ENCODE results near the gene TTLL7. TPM values are rescaled to one million over a fixed set of nuclear protein-coding genes. Genes with fewer than 3 reads are reported as not detected.
A peak's percentile ranks its signal among the peaks of the same experiment; 100 is the strongest.

TTLL7 gene
- total RNA-seq = 10 to 100 TPM; 10.8 to 17.4 TPM

DNA sequence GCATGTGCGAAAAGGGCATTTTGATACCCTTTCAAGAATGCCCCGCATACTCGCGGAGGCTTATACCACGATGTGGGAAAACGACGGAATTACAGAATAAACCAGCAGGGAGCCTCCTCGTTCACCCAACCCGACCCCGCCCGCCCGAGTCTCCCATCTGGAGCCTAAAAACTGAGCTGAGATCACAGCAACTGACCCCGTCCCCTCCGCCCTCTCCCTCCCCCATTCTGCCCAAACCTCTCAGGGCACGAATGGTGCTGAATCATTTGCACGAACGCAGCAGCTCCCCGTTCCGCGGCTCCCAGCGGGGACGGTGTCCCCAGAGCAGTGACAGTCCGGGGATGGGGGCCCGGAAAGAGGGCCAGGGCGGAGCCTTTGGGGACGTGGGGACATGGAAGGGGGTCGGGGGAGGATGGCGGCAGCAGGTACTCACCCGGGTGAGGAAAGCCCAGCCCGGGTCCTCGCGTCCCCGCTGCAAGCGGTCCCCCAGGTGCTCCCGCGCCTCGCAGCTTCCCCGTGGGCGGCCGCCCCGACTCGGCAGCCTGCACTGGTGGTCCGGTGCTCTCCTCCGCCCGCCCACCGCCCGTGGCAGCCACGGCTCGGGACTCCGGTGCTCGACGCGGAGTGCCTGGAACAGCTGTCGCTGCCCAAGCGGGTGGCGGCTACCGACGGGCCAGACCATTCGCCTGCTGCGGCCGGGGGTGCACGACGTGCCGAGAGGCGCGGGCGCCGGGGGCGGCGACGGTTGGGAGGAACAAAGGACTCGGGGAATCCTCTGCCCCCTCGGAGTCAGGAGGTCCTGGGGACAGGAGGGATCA, at the start of gene TTLL7:
TTLL7 (minus strand) TSS at position 635 of the 818 bp plus-strand sequence. CDS start 46,921 bp downstream, outside the sequence.
- DNase-seq (ENCODE audit: low spot score) = peak; percentile 75
- TF ChIP-seq, protein P1, sequence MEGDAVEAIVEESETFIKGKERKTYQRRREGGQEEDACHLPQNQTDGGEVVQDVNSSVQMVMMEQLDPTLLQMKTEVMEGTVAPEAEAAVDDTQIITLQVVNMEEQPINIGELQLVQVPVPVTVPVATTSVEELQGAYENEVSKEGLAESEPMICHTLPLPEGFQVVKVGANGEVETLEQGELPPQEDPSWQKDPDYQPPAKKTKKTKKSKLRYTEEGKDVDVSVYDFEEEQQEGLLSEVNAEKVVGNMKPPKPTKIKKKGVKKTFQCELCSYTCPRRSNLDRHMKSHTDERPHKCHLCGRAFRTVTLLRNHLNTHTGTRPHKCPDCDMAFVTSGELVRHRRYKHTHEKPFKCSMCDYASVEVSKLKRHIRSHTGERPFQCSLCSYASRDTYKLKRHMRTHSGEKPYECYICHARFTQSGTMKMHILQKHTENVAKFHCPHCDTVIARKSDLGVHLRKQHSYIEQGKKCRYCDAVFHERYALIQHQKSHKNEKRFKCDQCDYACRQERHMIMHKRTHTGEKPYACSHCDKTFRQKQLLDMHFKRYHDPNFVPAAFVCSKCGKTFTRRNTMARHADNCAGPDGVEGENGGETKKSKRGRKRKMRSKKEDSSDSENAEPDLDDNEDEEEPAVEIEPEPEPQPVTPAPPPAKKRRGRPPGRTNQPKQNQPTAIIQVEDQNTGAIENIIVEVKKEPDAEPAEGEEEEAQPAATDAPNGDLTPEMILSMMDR (IDR thresholded peaks at IDR 0.05) = no peak
- Histone ChIP-seq H3K4me3 (peak within 1 kb of the TSS; percentile 90 to 91), H3K4me1 (peaks cover 0 to 6% of the 10 kb centered on the region in 2 donors), H3K9me3 (no peaks in the 10 kb centered on the region), H3K36me3 (no peaks in the 10 kb centered on the region), H3K27ac (peak within 1 kb of the TSS; percentile 86 to 89), H3K27me3 (no peaks in the 10 kb centered on the region)

GRCh38 chr1:84042461-84042860, 43.5 kb upstream of the TTLL7 start:
- TF ChIP-seq, protein P1 (IDR thresholded peaks at IDR 0.05) = no peak
- no peak for DNase-seq (ENCODE audit: low spot score)
- Histone ChIP-seq H3K9me3 (no peaks in the 10 kb centered on the region), H3K4me1 (no peaks in the 10 kb centered on the region), H3K27me3 (no peaks in the 10 kb centered on the region), H3K4me3 (no peak overlapping the region), H3K27ac (no peak overlapping the region), H3K36me3 (no peaks in the 10 kb centered on the region)

DNA sequence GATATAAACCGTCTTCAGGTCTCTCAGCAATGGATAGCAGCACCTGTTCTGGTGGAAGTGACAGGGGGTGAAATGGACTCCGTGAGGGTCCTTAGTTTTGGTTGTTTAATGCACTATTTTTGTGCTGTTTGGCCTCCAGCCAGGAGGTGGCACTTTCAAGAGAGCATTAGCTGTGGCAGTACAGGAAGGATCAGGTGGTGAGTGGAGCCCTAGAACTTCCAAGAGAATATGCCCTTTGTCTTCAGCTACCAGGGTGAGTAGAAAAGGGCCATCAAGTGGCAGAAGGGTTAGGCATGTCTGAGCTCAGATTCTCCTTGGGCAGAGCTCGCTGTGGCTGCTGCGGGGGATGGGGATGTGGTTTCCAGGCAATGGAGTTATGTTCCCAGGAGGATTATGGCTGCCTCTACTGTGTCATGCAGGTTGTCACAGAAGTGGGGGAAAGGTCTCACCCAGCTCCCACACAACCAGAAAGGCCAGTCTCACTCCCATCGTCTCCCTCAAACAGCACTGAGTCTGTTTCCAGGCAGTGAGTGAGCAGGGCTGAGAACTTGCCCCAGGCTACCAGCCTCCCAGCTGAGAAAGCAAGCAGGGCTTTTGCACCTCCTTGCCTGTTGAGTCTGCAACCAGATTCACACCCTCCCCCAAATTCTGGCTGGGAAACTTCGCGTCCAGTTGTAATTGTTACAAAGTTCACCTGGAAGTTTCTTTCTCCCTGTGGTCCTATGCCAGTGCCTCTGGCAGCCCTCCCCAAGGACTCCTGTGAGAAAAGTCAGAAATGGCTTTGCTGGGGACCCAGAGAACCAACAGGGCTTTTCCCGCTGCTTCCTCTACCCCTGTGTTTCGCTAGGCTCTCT, 39.1 kb upstream of the TTLL7 start:
- no peaks in the 10 kb centered on the region for H3K4me1 ChIP-seq
- no peaks in the 10 kb centered on the region for H3K36me3 ChIP-seq
- no peak overlapping the region for H3K27ac ChIP-seq
- no peaks in the 10 kb centered on the region for H3K27me3 ChIP-seq
- TF ChIP-seq, protein P1 (IDR thresholded peaks at IDR 0.05) = no peak
- no peak for DNase-seq (ENCODE audit: low spot score)
- H3K9me3 ChIP-seq = no peaks in the 10 kb centered on the region
- no peak overlapping the region for H3K4me3 ChIP-seq

DNA sequence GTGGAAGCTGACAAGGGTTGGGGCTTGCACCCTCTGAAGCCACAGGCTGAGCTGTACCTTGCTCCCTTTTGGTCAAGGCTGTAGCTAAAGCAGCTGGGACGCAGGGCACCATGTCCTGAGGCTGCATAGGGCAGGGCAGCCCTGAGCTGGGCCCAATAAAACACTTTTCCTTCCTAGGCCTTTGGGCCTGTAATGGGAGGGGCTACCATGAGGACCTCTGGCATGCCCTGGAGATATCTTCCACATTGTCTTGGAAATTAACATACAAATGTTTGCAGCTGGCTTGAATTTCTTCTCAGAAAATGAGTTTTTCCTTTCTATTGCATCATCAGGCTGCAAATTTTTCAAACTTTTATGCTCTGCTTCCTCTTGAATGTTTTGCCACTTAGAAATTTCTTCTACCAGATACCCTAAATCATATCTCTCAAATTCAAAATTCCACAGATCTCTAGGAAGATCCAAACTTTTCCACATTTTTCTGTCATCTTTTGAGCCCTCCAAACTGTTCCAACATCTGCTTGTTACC, 32.9 kb upstream of the TTLL7 start:
- no peaks in the 10 kb centered on the region for H3K36me3 ChIP-seq
- TF ChIP-seq, protein P1 (IDR thresholded peaks at IDR 0.05) = no peak
- no peak overlapping the region for H3K27ac ChIP-seq
- no peaks in the 10 kb centered on the region for H3K27me3 ChIP-seq
- DNase-seq (ENCODE audit: low spot score) = no peak
- H3K9me3 ChIP-seq = no peaks in the 10 kb centered on the region
- H3K4me3 ChIP-seq = no peak overlapping the region
- no peaks in the 10 kb centered on the region for H3K4me1 ChIP-seq

- H3K4me3 ChIP-seq = no peak overlapping the region
- H3K4me1 ChIP-seq = no peaks in the 10 kb centered on the region
- TF ChIP-seq, protein P1 (IDR thresholded peaks at IDR 0.05) = no peak
- H3K27me3 ChIP-seq = no peaks in the 10 kb centered on the region
- H3K9me3 ChIP-seq = no peaks in the 10 kb centered on the region
- H3K27ac ChIP-seq = no peak overlapping the region
- H3K36me3 ChIP-seq = no peaks in the 10 kb centered on the region
- no peak for DNase-seq (ENCODE audit: low spot score)
Measured at GRCh38 chr1:84027368-84027767, 28.4 kb upstream of the TTLL7 start.
